ENCODE measurements around the gene FTSJ1.
A peak's percentile ranks its signal among the peaks of the same experiment; 100 is the strongest.

FTSJ1 gene

DNA sequence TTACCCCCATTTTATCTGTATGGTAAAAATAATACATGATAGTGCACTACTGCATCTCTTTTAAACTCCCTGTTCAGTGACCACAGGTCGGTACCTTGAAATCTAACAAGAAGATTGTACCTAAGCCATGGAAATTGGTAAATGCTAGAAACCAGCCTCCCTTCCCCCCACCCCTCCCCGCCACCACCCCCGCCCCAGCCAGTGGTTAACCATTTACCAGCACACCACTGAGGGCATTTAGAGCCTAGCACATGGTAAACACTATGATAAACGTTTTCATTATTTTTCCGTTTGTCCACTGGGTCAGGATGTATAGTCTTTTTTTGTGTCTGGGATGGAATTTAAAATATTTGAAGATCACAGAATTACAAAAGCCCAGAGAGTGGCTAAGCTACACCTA, 703 bp upstream of the FTSJ1 start:
- Histone ChIP-seq H3K4me1 (ENCODE audit: insufficient read depth, low read length, poor library complexity, severe bottlenecking) (peaks cover 11% of the 10 kb centered on the region), H3K27me3 (ENCODE audit: insufficient read depth, low read length, poor library complexity, severe bottlenecking) (no peaks in the 10 kb centered on the region), H3F3A (ENCODE audit: low read depth) (no peaks in the 10 kb centered on the region), H3K4me3 (ENCODE audit: low read length, poor library complexity, severe bottlenecking) (peak overlapping the region; percentile 84), H3K79me2 (ENCODE audit: insufficient read depth, low read length) (peaks cover 39% of the 10 kb centered on the region), H3K9ac (ENCODE audit: low read depth, low read length, poor library complexity, severe bottlenecking) (peak overlapping the region; percentile 88), H3K36me3 (ENCODE audit: insufficient read depth, low read length) (no peaks in the 10 kb centered on the region), H4K20me1 (ENCODE audit: insufficient read depth, low read length, poor library complexity, severe bottlenecking) (no peaks in the 10 kb centered on the region), H3K9me2 (replicated peaks; ENCODE audit: low read depth, low read length) (no peaks in the 10 kb centered on the region), H3K9me3 (ENCODE audit: insufficient read depth, low read depth, low read length) (no peaks in the 10 kb centered on the region), H3K4me2 (ENCODE audit: low read depth, low read length, poor library complexity, severe bottlenecking) (peak overlapping the region; percentile 72), H2AFZ (ENCODE audit: low read length) (peak overlapping the region; percentile 86)
- no peak for TF ChIP-seq EZH2phosphoT487 (IDR thresholded peaks at IDR 0.05; ENCODE audit: borderline replicate concordance)

GRCh38 chrX:48476919-48477318, 920 bp downstream of the FTSJ1 start:
- H3K4me2 ChIP-seq (ENCODE audit: low read depth, low read length, poor library complexity, severe bottlenecking), result peak overlapping the region; percentile 78
- H3K9me3 ChIP-seq (ENCODE audit: insufficient read depth, low read depth, low read length), result no peaks in the 10 kb centered on the region
- no peaks in the 10 kb centered on the region for H3F3A ChIP-seq (ENCODE audit: low read depth)
- H4K20me1 ChIP-seq (ENCODE audit: insufficient read depth, low read length, poor library complexity, severe bottlenecking), result no peaks in the 10 kb centered on the region
- H3K9me2 ChIP-seq (replicated peaks; ENCODE audit: low read depth, low read length), result no peaks in the 10 kb centered on the region
- no peaks in the 10 kb centered on the region for H3K27me3 ChIP-seq (ENCODE audit: insufficient read depth, low read length, poor library complexity, severe bottlenecking)
- H3K36me3 ChIP-seq (ENCODE audit: insufficient read depth, low read length), result peaks cover 4% of the 10 kb centered on the region; the same call in 1 of the 2 replicates
- H3K79me2 ChIP-seq (ENCODE audit: insufficient read depth, low read length), result peaks cover 39% of the 10 kb centered on the region
- peak overlapping the region; percentile 88 for H3K9ac ChIP-seq (ENCODE audit: low read depth, low read length, poor library complexity, severe bottlenecking)
- H3K4me3 ChIP-seq (ENCODE audit: low read length, poor library complexity, severe bottlenecking), result peak overlapping the region; percentile 84
- no peak for TF ChIP-seq EZH2phosphoT487 (IDR thresholded peaks at IDR 0.05; ENCODE audit: borderline replicate concordance)
- TF ChIP-seq, protein P1, sequence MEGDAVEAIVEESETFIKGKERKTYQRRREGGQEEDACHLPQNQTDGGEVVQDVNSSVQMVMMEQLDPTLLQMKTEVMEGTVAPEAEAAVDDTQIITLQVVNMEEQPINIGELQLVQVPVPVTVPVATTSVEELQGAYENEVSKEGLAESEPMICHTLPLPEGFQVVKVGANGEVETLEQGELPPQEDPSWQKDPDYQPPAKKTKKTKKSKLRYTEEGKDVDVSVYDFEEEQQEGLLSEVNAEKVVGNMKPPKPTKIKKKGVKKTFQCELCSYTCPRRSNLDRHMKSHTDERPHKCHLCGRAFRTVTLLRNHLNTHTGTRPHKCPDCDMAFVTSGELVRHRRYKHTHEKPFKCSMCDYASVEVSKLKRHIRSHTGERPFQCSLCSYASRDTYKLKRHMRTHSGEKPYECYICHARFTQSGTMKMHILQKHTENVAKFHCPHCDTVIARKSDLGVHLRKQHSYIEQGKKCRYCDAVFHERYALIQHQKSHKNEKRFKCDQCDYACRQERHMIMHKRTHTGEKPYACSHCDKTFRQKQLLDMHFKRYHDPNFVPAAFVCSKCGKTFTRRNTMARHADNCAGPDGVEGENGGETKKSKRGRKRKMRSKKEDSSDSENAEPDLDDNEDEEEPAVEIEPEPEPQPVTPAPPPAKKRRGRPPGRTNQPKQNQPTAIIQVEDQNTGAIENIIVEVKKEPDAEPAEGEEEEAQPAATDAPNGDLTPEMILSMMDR (conservative IDR thresholded peaks at IDR 0.05; ENCODE audit: low read length), result no peak
- H2AFZ ChIP-seq (ENCODE audit: low read length), result no peak overlapping the region
- peaks cover 11% of the 10 kb centered on the region for H3K4me1 ChIP-seq (ENCODE audit: insufficient read depth, low read length, poor library complexity, severe bottlenecking)

DNA sequence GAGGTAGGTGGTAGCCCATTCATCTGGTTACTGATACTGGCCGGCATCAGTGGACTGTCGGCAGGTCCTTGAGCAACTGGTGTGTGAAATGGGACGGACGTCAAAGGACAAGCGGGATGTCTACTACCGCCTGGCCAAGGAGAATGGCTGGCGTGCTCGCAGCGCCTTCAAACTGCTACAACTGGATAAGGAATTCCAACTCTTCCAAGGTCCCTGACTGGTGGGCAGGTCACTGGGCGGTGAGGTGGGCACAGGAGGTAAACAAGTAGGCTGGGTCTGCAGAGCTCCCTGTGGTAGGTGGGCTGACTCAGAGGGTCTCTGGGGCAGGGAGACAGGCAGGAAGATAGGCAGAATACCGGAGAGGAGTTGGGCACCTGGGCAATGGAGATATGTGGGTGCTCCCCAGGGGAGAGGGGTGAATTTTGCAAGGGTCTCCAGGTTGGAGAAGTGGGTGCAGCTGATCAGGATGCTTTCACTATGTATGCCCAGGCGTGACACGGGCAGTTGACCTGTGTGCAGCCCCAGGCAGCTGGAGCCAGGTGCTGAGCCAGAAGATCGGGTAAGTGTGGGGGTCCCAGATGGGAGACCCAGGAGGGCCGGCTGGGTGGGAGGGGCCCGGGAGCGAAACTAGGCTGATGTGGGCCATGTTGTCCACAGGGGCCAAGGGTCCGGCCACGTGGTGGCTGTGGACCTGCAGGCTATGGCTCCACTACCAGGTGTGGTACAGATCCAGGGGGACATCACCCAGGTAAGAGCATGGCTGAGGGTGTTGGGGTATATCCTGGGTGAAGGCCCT, 2.2 kb downstream of the FTSJ1 start:
- H3K4me2 ChIP-seq (ENCODE audit: low read depth, low read length, poor library complexity, severe bottlenecking), result peak overlapping the region; percentile 78
- TF ChIP-seq, protein P1 (conservative IDR thresholded peaks at IDR 0.05; ENCODE audit: low read length), result no peak
- no peak for TF ChIP-seq EZH2phosphoT487 (IDR thresholded peaks at IDR 0.05; ENCODE audit: borderline replicate concordance)
- peaks cover 39% of the 10 kb centered on the region for H3K79me2 ChIP-seq (ENCODE audit: insufficient read depth, low read length)
- H3K36me3 ChIP-seq (ENCODE audit: insufficient read depth, low read length), result peaks cover 14% of the 10 kb centered on the region; the same call in 1 of the 2 replicates
- peak overlapping the region; percentile 88 for H3K9ac ChIP-seq (ENCODE audit: low read depth, low read length, poor library complexity, severe bottlenecking)
- H3K4me1 ChIP-seq (ENCODE audit: insufficient read depth, low read length, poor library complexity, severe bottlenecking), result peaks cover 11% of the 10 kb centered on the region
- H3K9me2 ChIP-seq (replicated peaks; ENCODE audit: low read depth, low read length), result no peaks in the 10 kb centered on the region
- H3K4me3 ChIP-seq (ENCODE audit: low read length, poor library complexity, severe bottlenecking), result peak overlapping the region; percentile 84
- H4K20me1 ChIP-seq (ENCODE audit: insufficient read depth, low read length, poor library complexity, severe bottlenecking), result no peaks in the 10 kb centered on the region
- no peak overlapping the region for H2AFZ ChIP-seq (ENCODE audit: low read length)
- H3F3A ChIP-seq (ENCODE audit: low read depth), result no peaks in the 10 kb centered on the region
- no peaks in the 10 kb centered on the region for H3K27me3 ChIP-seq (ENCODE audit: insufficient read depth, low read length, poor library complexity, severe bottlenecking)
- H3K9me3 ChIP-seq (ENCODE audit: insufficient read depth, low read depth, low read length), result no peaks in the 10 kb centered on the region
